IMR-90 (cell line): Measurements from ENCODE around the gene OR51D1. TPM values are rescaled to one million over a fixed set of nuclear protein-coding genes. Genes with fewer than 3 reads are reported as not detected.

Experiments
- ATAC-seq: fragments of 200-7000 bp; cut with Tn5 transposase; 2 replicates; pipeline ENCODE4 v1.9.1; 2020; ENCODE audit warnings: low read depth, mild to moderate bottlenecking, moderate library complexity
- BruUV-seq: library from RNA; stranded (reverse); fragments of 400-500 nt; replicated peaks from 2 replicates; lab custom pipeline; 2021; lab: Mats Ljungman, UMichigan
- CTCF ChIA-PET: fragments of 300-600 bp; formaldehyde crosslinking; extraction: SDS; loops from one replicate; lab custom pipeline; 2021; ENCODE audit warnings: antibody characterized with exemption; lab: Yijun Ruan, JAX
- POLR2A ChIA-PET: fragments of 300-600 bp; sonication (Branson Sonifier 250); formaldehyde crosslinking; loops from one replicate; lab custom pipeline; 2022; ENCODE audit warnings: antibody characterized with exemption; ENCODE audit not compliant: unreplicated experiment; lab: Charles Lee
- DNase-seq: peaks from one replicate; pipeline ENCODE4 v3.0.0; 2013
- H2AFZ ChIP-seq: replicated peaks from 2 replicates; pipeline ENCODE3; 2013; ENCODE audit warnings: low read length, mild to moderate bottlenecking; ENCODE audit not compliant: poor library complexity
- H2AK5ac ChIP-seq: 2 replicates; pipeline ENCODE4 v1.6.1; 2013; ENCODE audit warnings: low read depth, low read length, inconsistent platforms
- H2AK9ac ChIP-seq: replicated peaks from 2 replicates; pipeline ENCODE3; 2013; ENCODE audit warnings: mild to moderate bottlenecking, low read depth, low read length, moderate library complexity; ENCODE audit not compliant: poor library complexity
- H2BK120ac ChIP-seq: 2 replicates; pipeline ENCODE4 v1.6.1; 2013; ENCODE audit warnings: low read depth, low read length, inconsistent platforms
- H2BK15ac ChIP-seq: 3 replicates; pipeline ENCODE4 v1.6.1; 2013; ENCODE audit warnings: low read depth, low read length, inconsistent platforms
- H2BK20ac ChIP-seq: 2 replicates; pipeline ENCODE4 v1.6.1; 2013; ENCODE audit warnings: low read depth, mild to moderate bottlenecking, inconsistent platforms, low read length, moderate library complexity
- H2BK5ac ChIP-seq: 2 replicates; pipeline ENCODE4 v1.6.1; 2013; ENCODE audit warnings: mild to moderate bottlenecking, low read depth, low read length, inconsistent platforms; ENCODE audit not compliant: poor library complexity, severe bottlenecking
- H3K14ac ChIP-seq: replicated peaks from 2 replicates; pipeline ENCODE4 v1.6.1; 2013; ENCODE audit warnings: low read depth, low read length, inconsistent platforms
- H3K18ac ChIP-seq: 2 replicates; pipeline ENCODE4 v1.6.1; 2013; ENCODE audit warnings: low read depth, low read length, control low read depth
- H3K23ac ChIP-seq: 2 replicates; pipeline ENCODE4 v1.6.1; 2013; ENCODE audit warnings: low read depth, low read length, inconsistent platforms
- H3K27ac ChIP-seq: 2 replicates; pipeline ENCODE4 v1.5.1; 2013; ENCODE audit warnings: mild to moderate bottlenecking, control low read depth, low read length; ENCODE audit not compliant: insufficient read depth
- H3K27me3 ChIP-seq: 2 replicates; pipeline ENCODE4 v1.6.1; 2013; ENCODE audit warnings: low read length; ENCODE audit not compliant: control insufficient read depth, insufficient read depth
- H3K36me3 ChIP-seq: 2 replicates; pipeline ENCODE4 v1.6.1; 2013; ENCODE audit warnings: low read length, mixed read lengths; ENCODE audit not compliant: control insufficient read depth, insufficient read depth
- H3K4ac ChIP-seq: 2 replicates; pipeline ENCODE4 v1.6.1; 2013; ENCODE audit warnings: low read depth, low read length, inconsistent platforms
- H3K4me1 ChIP-seq: 2 replicates; pipeline ENCODE4 v1.6.1; 2013; ENCODE audit warnings: low read length, mixed read lengths; ENCODE audit not compliant: control insufficient read depth, insufficient read depth
- H3K4me2 ChIP-seq: 2 replicates; pipeline ENCODE4 v1.6.1; 2013; ENCODE audit warnings: low read depth, mild to moderate bottlenecking, control low read depth, low read length, moderate library complexity
- H3K4me3 ChIP-seq: 2 replicates; pipeline ENCODE4 v1.5.1; 2013; ENCODE audit warnings: low read depth, mild to moderate bottlenecking, control low read depth, low read length, moderate library complexity; ENCODE audit not compliant: insufficient read depth
- H3K56ac ChIP-seq: 2 replicates; pipeline ENCODE4 v1.6.1; 2013; ENCODE audit warnings: low read length, inconsistent platforms; ENCODE audit not compliant: insufficient read depth; ENCODE audit errors: extremely low read depth
- H3K79me1 ChIP-seq, 2 experiments: 2 replicates each; pipeline ENCODE4 v1.6.1; 2013; ENCODE audit warnings: low read length in 2 of 2, inconsistent platforms in 1 of 2, low read depth in 1 of 2
- H3K9ac ChIP-seq: 2 replicates; pipeline ENCODE4 v1.6.1; 2013; ENCODE audit warnings: low read depth, low read length, control low read depth
- H3K9me1 ChIP-seq: 2 replicates; pipeline ENCODE4 v1.6.1; 2013; ENCODE audit warnings: low read length, inconsistent platforms; ENCODE audit not compliant: insufficient read depth
- H3K9me3 ChIP-seq: 2 replicates; pipeline ENCODE4 v1.6.1; 2013; ENCODE audit warnings: low read length; ENCODE audit not compliant: control insufficient read depth, insufficient read depth
- H4K20me1 ChIP-seq: 2 replicates; pipeline ENCODE4 v1.6.1; 2013; ENCODE audit warnings: low read length, inconsistent platforms; ENCODE audit not compliant: insufficient read depth
- H4K5ac ChIP-seq: 2 replicates; pipeline ENCODE4 v1.6.1; 2013; ENCODE audit warnings: mild to moderate bottlenecking, low read depth, low read length, control low read depth
- H4K8ac ChIP-seq, 2 experiments: 2 replicates each; pipeline ENCODE4 v1.6.1; 2013; ENCODE audit warnings: low read depth in 2 of 2, low read length in 2 of 2, control low read depth in 1 of 2, inconsistent platforms in 1 of 2
- H4K91ac ChIP-seq: 2 replicates; pipeline ENCODE4 v1.6.1; 2013; ENCODE audit warnings: low read depth, low read length, inconsistent platforms; ENCODE audit not compliant: insufficient read depth
- BHLHE40 ChIP-seq: fragments of 150-350 bp; IDR thresholded peaks from 2 replicates; pipeline ENCODE4 v1.6.1; 2016; ENCODE audit warnings: mild to moderate bottlenecking, low read depth, low read length
- CEBPB ChIP-seq: IDR thresholded peaks from 2 replicates; pipeline ENCODE4 v1.6.1; 2012; ENCODE audit warnings: low read depth, low read length, improper control_type of control experiment
- CHD1 ChIP-seq: IDR thresholded peaks from 2 replicates; pipeline ENCODE4 v1.6.1; 2012; ENCODE audit warnings: low read depth, low read length, improper control_type of control experiment
- FOS ChIP-seq: fragments of 150-350 bp; IDR thresholded peaks from 2 replicates; pipeline ENCODE4 v1.6.1; 2016; ENCODE audit warnings: low read depth, low read length
- MAZ ChIP-seq: IDR thresholded peaks from 2 replicates; pipeline ENCODE4 v1.6.1; 2012; ENCODE audit warnings: low read depth, mild to moderate bottlenecking, low read length, improper control_type of control experiment, moderate library complexity, borderline replicate concordance
- RAD21 ChIP-seq: IDR thresholded peaks from 2 replicates; pipeline ENCODE4 v1.6.1; 2012; ENCODE audit warnings: low read length, improper control_type of control experiment
- SMC3 ChIP-seq: fragments of 150-350 bp; IDR thresholded peaks from 2 replicates; pipeline ENCODE4 v1.6.1; 2016; ENCODE audit warnings: low read depth, mild to moderate bottlenecking, antibody characterized with exemption, low read length, moderate library complexity
- WGBS, 2 experiments: methylation state at CpG; one replicate each; pipeline versions ENCODE4 v1.1.5 to v1.1.7; 2013; ENCODE audit warnings: missing lambda C conversion rate in 2 of 2; ENCODE audit not compliant: insufficient read length in 1 of 2; ENCODE audit errors: extremely low coverage in 2 of 2; 5-methylcytosine and 5-hydroxymethylcytosine counted together
- dilution Hi-C: fragments of 300-500 bp; cut with HindIII; formaldehyde crosslinking; loops from one replicate; pipeline ENCODE4 v1.14.3; 2018; ENCODE audit warnings: low sequenced_read_pairs; ENCODE audit not compliant: unreplicated experiment
- in situ Hi-C: fragments of 300-500 bp; cut with MboI; formaldehyde crosslinking; loops from 3 replicates; pipeline ENCODE4 v1.14.3; 2019; ENCODE audit warnings: low sequenced_read_pairs, inconsistent platforms, mixed read lengths
- intact Hi-C: fragments of 100-400 bp; cut with micrococcal nuclease; formaldehyde crosslinking; loops from 2 replicates; pipeline ENCODE4 v1.10.0; 2022
- polyA plus RNA-seq, 3 experiments: library from polyadenylated mRNA; depleted of rRNA; stranded (reverse); fragments of >200 nt; gene quantifications; 2 replicates each; pipeline ENCODE4 v1.2.3, GENCODE V29; 2012; ENCODE audit warnings: low replicate concordance in 1 of 3
- total RNA-seq: library from RNA; depleted of rRNA; stranded (reverse); fragments of >200 nt; gene quantifications from 2 replicates; pipeline ENCODE4 v1.2.3, GENCODE V29; 2012

Gene OR51D1
- total and polyA plus RNA-seq, 2 of the 4 experiments (the other 2 are of a cell fraction) = not detected

- Histone ChIP-seq H2BK15ac (peak overlapping the region; percentile 91), H3K36me3 (no peaks in the 10 kb centered on the region), H3K9me1 (peaks cover 7% of the 10 kb centered on the region; the same call in 1 of the 2 replicates), H3K18ac (peak overlapping the region; percentile 99), H2BK20ac (peak overlapping the region; percentile 96), H3K14ac (peak overlapping the region; percentile 87), H3K4me2 (peak overlapping the region; percentile 46; the same call in 1 of the 2 replicates), H3K27ac (peak overlapping the region; percentile 81), H3K23ac (peak overlapping the region; percentile 64; the same call in 1 of the 2 replicates), H3K9ac (no peak overlapping the region), H2AK5ac (peak overlapping the region; percentile 98), H4K8ac (peak overlapping the region; percentile 89 to 94), H2AK9ac (no peak overlapping the region), H3K4me3 (no peak overlapping the region), H3K9me3 (no peaks in the 10 kb centered on the region), H2BK120ac (peak overlapping the region; percentile 98), H3K27me3 (no peaks in the 10 kb centered on the region), H4K20me1 (no peaks in the 10 kb centered on the region), H2BK5ac (peak overlapping the region; percentile 90), H3K4me1 (peaks cover 9% of the 10 kb centered on the region), H4K91ac (peak overlapping the region; percentile 90), H3K4ac (peak overlapping the region; percentile 81), H3K56ac (no peak overlapping the region; the same call in 1 of the 2 replicates), H3K79me1 (no peaks in the 10 kb centered on the region), H2AFZ (peak overlapping the region; percentile 64), H4K5ac (peak overlapping the region; percentile 70)
- TF ChIP-seq FOS (peak; percentile 19; the same call in 1 of the 2 replicates), CEBPB (no peak), MAZ (no peak), CHD1 (no peak), RAD21 (no peak), SMC3 (no peak), BHLHE40 (no peak)
- POLR2A ChIA-PET = no interaction called here
- no TSS peak for BruUV-seq
- WGBS, 2 experiments = no CpG with 5 or more reads among the region's 2 CpGs
- in situ Hi-C loops (no loop called here), intact Hi-C loops (no loop called here), dilution Hi-C loops (no loop called here)
- ATAC-seq (peak; percentile 92), DNase-seq (peak; percentile 79)
- CTCF ChIA-PET = interaction anchor here (0.8 to 1.3 kb wide), 2 partner anchors 10 to 46 kb away, joined by 4 to 9 read pairs; partner anchors contain the start of gene OR51D1
Measured at GRCh38 chr11:4682623-4683419, 45.5 kb downstream of the OR51D1 start.
